Left lobe of liver (tissue), 2 donors: ENCODE results near the gene RNPS1. TPM values are rescaled to one million over a fixed set of nuclear protein-coding genes. Genes with fewer than 3 reads are reported as not detected.
A peak's percentile ranks its signal among the peaks of the same experiment; 100 is the strongest.

Experiments used
- ATAC-seq: fragments of 200-7000 bp; cut with Tn5 transposase; one replicate; pipeline ENCODE4 v1.9.1; 2020; ENCODE audit warnings: mild to moderate bottlenecking, moderate library complexity
- DNase-seq: peaks from one replicate; pipeline ENCODE4 v3.0.0-alpha.2; 2020; ENCODE audit warnings: low spot score
- total RNA-seq: library from RNA; stranded (reverse); gene quantifications from one replicate; pipeline ENCODE4 v1.2.1, GENCODE V29; 2021
- donor health status: DM: no; HTN: no; CAD: no; lungs with moderate emphysema.
- donor health status: DM: no; HTN: yes; CAD: no.

The RNPS1 gene, protein sequence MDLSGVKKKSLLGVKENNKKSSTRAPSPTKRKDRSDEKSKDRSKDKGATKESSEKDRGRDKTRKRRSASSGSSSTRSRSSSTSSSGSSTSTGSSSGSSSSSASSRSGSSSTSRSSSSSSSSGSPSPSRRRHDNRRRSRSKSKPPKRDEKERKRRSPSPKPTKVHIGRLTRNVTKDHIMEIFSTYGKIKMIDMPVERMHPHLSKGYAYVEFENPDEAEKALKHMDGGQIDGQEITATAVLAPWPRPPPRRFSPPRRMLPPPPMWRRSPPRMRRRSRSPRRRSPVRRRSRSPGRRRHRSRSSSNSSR
- 32.1 TPM for total RNA-seq

DNA sequence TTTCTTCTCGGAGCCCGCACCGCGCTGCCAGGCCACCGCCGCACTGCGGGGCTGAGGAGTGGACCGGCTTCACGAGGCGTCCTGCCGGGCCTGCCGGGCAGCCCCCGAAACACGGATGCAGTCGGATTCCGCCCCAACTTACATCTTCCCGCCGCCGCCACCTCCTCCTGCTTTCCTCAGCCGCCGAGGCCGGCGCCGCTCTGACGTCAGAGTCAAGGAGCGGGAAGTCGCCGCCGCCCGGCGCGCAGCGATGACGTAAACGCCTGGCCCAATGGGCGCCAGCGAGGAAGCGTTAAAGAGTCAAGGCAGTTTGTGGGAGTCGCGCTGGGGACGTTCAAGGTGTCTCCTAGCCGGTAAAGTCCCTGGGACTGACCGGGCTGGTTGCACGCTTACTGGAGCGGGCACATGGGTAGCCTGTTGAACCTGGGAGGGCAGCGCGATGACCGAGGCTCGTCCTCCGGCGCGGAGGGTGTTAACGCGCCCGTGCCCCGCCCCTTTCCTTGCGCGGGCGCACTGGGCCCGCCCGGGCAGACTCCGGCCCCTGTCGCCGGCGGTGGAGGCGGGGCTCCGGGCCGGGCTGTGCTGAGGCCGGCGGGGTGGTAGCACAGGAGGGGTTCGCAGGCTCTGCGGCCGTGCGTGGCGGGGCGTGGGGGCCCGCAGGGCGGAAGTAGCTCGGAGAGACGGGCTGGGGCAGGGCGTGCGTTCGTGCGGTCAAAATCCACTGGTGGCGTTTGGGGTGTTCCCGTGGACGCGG is at the start of gene RNPS1:
TSS of gene RNPS1 (minus strand) at position 214 of the 754 bp plus-strand sequence. CDS start 3,483 bp downstream, outside the sequence.
- peak; percentile 97 for DNase-seq
- ATAC-seq = peak; percentile 94

DNA sequence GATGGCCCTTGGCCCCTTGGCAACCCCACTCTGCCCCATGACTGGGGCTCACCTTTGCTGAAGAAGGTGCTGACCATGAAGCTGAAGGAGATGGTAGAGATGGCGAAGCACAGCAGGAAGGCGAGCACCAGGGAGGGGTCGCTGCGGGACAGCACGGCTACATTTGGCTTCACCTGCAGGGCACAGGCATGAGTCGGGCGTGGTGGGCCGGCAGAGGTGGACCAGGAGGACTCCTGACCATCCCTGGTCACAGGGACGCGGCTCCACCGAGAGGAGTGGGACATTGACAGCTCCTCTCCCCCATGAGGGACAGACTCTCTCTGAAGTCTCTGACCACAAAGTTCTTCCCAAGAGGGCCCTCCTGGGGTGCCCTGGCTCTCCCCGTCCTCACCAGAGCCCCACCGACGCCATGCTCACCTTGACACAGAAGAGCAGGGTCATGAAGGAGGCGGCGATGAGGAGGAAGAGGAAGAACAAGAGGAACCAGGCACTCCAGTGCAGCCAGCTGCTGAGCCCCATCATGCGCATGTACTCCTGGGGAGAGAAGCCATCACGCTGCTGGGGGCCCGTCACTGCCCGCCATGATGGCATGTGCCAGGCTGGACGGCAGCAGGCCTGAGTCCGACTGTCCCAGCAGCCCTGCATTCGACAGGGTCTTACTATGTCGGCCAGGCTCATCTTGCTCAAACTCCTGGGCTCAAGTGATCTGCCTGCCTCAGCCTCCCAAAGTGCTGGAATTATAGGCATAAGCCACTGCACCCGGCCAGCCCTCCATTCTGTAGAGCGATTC is 49.5 kb upstream of the RNPS1 start:
- no peak for ATAC-seq
- no peak for DNase-seq

DNA sequence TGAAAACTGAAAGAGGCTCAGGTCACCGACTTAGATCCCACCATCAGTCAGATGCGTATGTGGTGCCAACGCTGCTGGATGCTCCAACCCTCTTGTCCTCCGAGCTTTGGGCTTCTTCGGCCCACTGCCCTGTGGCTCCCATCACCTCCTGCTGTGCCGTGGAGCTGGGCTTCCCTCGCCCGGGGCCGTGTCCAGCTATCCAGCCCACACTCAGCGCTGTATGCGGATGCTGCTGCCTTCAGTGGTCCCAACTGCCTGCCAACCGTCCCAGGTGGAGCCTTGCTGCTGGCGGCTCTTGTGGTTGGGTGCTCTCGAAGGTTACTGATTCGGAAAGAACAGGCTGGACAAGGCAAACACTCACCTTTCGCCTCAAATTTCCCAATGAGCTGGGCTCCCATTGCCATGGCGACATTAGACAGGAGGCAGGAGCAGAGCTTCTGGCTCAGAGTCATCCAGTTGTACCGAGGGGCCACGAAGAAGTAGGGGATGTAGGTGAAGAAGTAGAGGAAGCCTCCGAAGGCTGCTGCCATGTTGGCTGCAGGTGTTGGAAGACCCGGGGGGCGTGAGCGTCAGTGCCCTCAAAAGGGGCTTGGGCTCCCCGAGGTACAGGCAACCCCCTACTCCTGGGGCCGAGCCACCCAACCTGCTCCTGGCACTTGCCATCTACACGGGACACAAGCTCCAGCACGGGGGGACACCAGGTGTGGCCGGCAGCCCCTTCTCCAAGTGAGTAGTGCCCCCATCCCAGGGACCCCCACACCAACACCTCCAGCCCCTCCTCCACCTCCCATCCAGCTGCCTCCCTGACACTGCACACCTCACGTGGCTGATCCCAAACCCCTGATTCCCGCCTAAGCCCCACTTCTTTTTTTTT is 40.4 kb upstream of the RNPS1 start:
- ATAC-seq = no peak

DNA sequence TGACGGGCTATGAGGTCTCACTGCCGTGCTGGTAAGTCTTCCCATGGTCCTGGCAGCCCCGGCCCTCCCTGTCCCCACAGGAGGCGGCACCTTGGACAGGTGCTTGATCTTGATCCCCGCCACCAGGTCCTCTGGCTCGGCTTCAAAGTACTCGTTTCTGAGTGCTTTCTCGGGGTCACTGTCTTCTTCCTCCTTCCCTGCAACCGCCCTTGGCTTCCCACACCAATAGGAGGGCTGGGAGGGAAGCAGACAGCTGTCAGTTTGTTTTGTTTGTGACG is 31.9 kb upstream of the RNPS1 start:
- DNase-seq = no peak
- ATAC-seq = no peak

More for the DNA sequence above, 40.4 kb upstream of the RNPS1 start:
- no peak for DNase-seq

DNA sequence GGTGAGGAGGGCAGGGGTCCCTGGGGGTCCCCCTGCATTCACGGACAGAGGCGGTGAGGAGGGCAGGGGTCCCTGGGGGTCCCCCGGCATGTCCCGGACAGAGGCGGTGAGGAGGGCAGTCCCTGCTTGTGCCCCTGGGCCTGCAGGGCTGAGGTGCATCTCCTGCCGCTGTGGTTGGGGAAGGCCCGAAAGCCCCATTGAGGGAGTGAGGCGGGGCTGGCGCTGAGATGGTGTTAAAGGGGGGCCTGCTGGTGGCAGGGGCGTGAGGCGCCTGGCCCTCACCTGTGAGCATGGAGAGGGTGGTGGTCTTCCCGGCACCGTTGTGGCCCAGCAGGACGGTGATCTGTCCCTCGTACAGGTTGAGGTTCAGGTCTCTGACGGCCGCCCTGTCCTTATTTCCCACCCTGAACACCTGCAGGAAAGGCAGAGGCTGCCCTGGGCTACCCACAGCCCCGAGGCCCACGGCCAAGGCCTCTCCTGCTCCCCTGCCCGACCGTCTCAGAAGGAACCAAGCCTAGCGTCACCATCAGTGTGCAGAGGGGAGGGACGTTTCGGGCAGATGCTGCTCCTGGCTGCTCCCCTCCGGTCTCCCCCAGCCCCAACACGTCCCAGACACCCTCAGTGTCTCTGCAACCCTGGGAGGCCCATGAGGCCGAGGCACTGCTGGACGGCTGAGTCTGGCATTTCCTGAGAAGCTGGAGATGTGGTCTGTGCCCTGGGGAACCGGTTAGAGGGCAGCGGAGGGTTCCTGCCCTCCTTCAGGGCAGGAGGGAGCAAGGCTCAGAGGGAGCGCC is 31.4 kb upstream of the RNPS1 start:
- DNase-seq (no peak), ATAC-seq (no peak)

DNA sequence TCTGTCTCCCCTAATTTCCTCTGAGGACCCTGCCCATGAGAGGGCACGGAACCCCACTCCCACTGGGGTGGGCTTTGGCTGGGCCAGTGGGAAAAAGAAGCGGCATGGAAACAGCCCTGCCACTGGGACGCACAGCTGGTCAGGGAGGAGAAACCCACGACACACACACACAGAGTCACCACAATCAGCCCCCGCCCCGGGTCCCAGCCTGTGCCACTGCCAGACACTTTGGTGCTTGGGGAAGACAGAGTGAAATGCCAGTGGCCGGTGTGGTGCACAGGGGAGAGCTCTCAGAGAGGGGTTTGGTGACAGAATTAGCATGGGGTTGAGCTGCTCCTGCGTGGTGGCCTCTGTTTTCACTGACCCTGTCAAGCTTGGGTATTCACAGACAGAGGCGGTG is 30.7 kb upstream of the RNPS1 start:
- DNase-seq = no peak
- no peak for ATAC-seq

DNA sequence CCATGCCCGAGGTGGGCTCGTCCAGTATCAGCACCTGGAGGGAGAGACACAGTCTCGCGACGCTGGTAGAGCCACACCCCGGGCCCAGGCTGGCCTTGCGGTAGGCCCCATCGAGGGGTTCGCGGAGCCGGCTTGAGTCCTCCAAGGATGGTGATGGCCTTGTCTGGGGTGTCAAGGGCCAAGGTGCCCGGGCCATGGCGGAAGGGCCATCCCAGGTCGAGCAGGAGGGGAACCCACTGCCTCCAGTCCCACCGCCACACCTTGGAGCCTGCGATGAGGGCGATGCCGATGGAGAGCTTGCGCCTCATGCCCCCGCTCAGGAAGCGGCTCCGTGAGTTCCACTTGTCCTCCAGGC is 29.6 kb upstream of the RNPS1 start:
- ATAC-seq (no peak), DNase-seq (no peak)

DNA sequence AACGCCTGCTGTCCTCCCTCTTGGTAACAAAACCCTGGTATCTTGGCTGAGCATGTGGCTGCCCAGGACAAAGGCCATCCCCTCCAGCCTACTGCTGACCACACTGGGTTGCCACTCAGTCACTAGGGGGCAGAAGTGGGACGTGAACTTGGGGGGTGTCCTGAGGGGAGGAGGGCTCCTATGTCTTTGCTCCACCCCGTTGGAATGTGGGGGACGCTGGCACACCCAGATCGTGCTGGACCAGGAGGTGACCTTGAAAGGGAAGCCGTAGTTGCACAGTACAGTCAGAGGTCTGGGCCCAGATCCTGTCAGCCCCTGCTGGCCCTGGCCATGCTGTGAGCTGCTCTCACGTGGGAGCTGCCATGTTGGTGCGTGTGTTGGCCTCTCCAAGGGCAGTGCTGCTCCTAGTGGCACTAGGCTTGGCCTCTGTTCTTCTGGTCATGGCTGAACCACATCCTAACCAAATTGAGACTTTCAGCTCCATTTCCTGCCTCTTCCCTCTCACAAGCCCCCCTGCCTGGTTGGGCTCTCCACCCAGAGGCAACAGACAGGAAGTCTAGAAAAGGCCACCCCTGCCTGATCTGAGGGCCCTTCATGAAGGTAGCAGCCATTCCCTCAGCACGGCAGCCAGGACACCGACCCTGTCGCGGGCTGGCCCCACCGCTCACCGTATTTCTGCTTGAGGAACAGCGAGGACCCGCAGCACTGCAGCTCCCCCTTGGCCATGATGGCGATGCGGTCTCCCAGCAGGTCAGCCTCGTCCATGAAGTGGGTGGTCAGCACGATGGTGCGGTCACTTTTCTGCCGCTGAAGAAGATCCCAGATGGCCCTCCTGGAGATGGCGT is 29.0 kb upstream of the RNPS1 start:
- ATAC-seq = peak; percentile 88
- DNase-seq = no peak

DNA sequence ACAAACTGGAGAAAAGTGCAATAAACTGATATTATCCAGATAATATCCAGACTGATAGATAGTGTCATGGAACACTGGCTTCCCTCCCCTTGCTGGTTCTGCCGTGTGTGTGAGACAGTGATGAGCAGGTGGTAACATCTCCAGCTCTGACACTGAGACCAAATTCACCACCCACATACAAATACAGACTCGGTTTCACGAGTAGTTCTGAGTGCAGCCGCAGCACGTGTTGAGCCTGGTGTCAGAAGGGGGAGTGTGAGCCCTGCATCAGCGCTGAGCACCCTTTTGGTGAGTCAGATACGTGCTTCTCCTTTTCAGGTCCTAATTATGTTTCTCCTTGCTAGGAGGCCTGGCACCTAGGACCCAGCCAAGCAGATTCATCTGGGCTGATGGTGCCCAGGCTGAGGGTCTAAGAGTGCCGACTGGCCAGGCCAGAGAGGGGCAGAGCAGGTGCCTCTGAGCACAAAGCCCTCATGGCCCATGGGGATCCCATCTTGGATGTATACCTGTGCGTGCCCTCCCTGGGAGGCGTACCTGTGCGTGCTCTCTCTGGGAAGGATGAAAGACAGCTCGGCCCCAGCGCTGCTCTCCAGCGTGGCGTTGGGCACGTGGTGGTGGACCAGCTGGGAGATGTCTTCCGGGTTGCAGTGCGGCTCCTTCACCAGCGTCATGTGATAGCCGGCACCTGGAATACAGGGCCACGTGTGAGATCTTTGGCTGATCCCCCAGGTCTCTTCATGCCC is 27.3 kb upstream of the RNPS1 start:
- ATAC-seq (no peak), DNase-seq (no peak)

DNA sequence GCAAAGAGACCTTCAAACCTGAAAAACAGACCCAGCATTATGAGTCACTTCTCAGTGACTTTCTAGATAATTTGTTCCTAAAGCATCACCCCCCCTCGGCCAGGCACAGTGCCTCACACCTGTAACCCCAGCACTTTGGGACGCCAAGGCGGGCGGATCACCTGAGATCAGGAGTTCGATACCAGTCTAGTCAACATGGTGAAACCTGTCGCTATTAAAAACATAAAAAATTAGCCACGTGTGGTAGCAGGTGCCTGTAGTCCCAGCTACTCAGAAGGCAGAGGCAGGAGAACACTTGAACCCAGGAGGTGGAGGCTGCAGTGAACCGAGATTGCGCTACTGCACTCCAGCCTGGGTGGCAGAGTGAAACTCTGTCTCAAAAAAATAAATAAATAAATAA is 24.3 kb upstream of the RNPS1 start:
- no peak for DNase-seq

DNA sequence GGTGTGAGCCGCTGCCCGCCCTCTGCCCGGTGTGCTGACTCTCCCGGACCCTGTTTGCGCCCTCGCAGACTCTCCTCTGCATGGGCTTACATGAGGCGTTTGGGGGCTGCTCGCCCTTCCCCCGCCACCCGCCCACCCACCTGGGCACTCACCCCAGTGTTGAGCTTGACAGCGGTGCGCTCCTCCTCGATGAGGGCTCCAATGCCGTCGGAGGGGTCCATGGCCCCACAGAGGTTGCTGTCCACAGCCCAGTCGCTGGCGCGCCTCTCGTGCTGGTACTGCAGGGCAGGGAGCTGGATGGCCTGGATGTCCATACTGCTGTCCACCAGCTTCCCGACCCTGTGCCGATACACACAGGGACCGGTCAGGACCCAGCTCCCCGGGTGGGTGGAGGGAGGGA is 21.4 kb upstream of the RNPS1 start:
- DNase-seq = no peak
- no peak for ATAC-seq

More for the DNA sequence above, 24.3 kb upstream of the RNPS1 start:
- no peak for ATAC-seq

DNA sequence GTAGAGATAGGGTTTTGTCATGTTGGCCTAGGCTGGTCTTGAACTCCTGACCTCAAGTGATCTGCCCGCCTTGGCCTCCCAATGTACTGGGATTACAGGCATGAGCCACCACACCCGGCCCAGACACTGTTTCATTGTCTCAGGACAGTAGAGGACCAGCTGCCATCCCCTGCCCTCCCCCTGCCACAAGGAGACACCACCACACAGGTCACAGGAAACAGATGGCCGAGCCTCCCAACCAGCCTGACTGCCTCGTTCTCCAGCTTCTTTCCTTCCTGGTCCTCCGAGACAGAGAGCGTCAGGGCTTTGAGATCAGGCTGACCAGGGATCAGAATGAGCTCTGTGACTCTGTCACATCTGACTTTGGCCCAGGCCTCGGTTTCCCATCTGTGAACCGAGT is 20.8 kb upstream of the RNPS1 start:
- ATAC-seq (no peak), DNase-seq (no peak)

DNA sequence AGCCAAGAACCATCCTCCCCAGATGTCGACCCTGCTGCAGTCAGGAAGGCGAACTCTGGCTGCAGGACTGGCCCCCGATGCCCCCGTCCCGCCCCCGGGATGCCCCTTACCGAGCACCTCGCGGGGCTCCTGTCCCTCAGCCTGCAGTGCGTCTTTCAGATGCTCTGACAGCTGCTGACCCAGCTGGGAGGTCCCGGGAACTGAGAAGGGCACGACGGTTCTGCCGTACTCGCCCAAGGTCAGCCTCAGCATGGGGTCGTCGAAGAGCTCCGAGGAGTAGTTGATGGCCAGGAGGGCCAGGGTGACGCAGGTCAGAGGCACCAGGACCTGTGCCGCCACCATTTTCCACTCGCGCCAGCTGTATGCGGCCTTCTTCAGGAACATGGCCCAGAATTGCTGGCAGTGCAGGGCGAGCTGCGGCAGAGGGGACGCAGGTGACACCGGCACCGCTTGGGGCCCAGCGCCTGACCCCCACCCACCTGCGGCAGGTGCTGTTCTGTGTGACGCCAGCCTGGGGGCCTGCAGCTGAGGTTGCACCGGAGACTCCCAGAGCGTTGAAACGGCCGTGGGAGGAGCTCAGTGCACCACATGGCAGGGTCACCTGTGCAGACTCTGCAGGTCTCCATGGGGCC is 20.1 kb upstream of the RNPS1 start:
- ATAC-seq = no peak

DNA sequence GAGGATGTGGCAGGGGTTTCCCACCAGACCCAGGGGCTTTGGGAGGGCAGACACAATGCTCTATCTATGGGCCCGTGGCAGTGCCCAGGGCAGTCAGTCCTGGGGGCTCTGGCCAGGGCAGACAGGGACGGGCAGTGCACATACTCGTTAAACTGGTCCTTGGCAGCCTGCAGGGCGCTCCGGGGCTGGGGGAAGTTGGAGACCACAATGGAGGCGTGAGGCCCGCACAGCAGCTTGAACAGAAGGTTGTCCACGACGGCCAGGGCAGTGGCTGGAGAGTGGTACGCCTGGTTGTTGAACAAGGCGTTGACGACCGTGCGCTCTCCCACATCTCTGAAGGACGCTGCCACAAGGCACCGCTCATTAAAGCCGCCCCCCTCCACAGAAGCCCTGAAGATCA is 18.6 kb upstream of the RNPS1 start:
- no peak for DNase-seq

More for the DNA sequence above, 20.1 kb upstream of the RNPS1 start:
- no peak for DNase-seq

DNA sequence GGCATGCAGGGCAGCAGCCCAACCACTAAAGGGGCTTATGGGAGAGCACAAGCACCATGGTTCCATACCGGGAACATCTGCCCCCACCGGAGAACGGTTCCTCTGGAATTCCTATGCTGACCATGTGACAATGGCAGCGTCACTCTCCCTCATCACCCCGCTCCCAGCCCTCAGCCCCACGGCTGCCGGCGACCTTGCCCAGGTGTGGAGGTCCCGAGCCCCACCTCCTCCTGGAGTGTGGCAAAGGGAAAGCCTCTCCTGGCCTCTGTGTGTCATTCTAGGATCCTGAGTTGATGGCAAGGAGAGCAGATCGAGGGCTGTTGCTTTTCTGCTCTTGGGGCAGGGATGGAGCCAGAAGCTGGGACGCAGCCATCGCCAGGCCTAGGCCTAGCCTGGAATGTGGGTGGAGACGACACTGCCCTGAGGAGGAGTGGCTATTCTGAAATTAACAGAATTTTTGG is 17.8 kb upstream of the RNPS1 start:
- DNase-seq (no peak), ATAC-seq (no peak)

More for the DNA sequence above, 18.6 kb upstream of the RNPS1 start:
- no peak for ATAC-seq

DNA sequence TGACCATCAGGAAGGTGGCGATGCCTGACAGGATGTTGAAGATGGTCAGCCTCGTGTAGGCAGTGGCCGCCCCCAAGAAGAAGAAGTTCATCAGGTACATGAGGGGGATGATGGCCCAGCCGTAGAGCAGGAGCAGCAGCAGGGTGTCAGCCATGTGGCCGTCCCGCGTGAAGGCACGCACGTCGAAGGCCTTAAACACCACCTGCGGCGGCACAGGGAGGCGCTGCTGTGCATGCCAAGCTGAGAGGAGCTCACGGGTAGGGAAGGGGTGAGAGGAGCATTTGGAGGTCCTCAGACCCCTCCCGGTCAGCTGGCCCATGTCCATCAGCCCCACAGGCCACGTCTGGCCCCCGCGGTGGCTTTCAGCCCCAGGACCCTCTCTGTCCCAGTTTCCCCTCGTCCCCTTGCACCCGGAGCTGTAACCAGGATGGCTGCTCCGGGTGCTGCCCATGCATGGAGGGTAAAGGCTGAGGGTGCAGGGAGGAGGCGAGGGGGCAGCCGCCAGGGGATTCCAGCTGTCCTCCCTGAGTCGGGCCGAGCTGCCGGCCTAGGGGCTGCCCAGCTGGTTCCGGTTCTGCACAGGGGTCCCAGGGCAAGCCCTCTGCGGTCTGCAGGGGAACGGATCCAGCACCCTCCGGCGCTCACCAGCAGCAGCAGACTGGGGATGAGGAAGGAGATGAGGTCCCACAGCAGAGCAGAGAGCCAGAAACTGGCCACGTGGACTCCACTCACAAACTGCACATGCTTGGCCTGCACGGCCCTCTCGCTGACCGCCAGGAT is 17.1 kb upstream of the RNPS1 start:
- ATAC-seq (no peak), DNase-seq (no peak)
